Measurements from ENCODE around the gene PARP15. TPM values are rescaled to one million over a fixed set of nuclear protein-coding genes. Genes with fewer than 3 reads are reported as not detected.

The PARP15 gene
- total RNA-seq, 1 donor from 2014 or later: 0.51 TPM

DNA sequence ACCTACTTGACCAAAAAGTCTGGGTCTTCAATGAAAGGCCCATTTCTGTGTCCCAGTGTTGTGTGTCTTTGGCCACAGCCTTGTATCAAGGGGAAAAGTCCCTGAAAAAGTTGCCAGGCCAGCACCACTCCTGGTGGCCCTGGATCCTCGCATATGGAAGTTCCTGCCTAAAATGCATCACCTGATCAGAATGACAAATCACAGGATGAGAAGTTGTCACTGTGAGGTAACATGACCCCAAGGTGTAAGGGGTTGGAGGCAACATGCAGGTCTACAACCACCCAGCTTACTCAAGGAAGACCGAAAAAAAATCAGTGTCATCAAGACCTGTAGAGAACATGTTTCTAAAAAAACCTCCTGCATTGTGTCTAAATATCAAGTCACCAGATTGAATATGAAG is 25.6 kb downstream of the PARP15 start:
- no peak for DNase-seq (ENCODE audit: missing footprints)
- intact Hi-C loops (cut with DNase I): no loop called here
- ATAC-seq: no peak

GRCh38 chr3:122606330-122606729 is 28.9 kb downstream of the PARP15 start:
- DNase-seq (ENCODE audit: missing footprints): no peak
- intact Hi-C loops (cut with DNase I): no loop called here
- ATAC-seq: no peak

- DNase-seq (ENCODE audit: missing footprints): no peak
- ATAC-seq: no peak
- intact Hi-C loops (cut with DNase I): no loop called here
Measured at GRCh38 chr3:122608916-122609315, 31.5 kb downstream of the PARP15 start.

DNA sequence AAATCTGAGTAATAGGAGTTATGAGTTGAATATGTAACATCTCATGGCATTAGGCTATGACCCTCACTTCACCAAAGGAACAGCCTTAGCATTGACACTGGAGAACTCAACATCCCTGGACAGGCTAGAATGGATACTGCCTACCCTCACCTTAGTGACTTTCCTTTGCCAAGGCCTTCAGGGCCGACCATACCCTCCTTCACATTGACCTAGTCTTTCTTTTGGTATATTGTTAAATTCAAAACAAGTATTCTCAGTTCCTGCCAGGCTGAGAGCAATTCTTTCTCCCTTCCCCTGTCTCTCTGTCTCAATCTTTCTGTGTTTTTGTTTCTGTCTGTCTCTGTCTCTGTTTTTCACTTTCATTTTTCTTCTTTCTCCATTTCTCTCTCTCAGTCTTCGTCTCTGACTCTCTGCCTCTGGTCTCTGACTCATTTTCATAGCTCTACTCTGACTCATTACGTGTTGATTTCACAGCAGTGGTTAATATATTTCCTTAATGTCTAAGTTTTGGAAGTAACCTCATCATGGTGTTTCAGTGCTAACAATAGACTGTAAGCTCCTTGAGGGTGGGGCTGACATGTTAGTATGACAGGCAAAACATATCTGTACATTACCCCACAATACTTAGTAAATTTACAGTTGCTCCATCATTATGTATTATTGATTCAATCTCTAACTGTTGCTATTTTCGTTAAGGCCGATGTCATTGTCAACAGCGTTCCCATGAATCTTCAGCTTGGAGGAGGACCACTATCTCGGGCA is 32.5 kb downstream of the PARP15 start:
- intact Hi-C loops (cut with DNase I): no loop called here
- no peak for DNase-seq (ENCODE audit: missing footprints)
- ATAC-seq: no peak

DNA sequence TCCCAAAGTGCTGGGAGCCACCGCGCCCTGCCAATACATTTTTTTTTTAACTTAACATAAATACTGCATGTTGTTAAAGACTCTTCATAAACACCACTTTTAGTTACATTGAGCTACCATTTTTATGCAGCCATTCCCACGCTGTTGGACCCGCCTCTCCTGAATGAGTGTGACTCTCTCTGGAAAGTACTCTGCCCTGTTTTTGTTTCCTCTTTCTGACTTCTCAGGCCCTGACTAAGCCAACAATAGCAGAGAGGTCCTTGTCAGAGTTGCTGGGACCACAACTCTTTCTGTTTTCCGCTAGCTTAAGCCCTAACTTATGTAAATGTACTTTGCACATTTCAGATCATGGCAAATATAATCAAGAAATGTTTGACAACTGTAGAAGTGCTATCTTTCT is 35.2 kb downstream of the PARP15 start:
- no peak for DNase-seq (ENCODE audit: missing footprints)
- ATAC-seq: no peak
- intact Hi-C loops (cut with DNase I): no loop called here

DNA sequence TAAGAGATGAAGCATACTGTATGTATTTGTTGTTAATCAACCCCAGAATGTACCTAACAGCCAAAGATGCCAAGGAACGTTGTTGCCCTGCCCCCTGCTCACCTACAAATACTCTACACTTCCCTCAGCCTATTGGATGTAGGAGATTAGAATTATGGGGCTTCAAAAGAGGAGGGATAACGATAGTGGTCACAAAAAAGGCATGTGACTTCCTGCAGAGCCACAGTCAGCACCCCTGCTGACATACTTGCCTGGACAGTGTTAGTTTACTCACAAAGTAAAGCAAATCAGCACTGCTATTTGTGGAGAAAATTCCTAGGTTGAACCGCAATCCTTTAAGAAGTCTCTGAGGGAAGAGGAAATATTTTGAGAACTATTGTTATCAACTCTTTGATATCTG is 37.9 kb downstream of the PARP15 start:
- no peak for ATAC-seq
- no peak for DNase-seq (ENCODE audit: missing footprints)
- intact Hi-C loops (cut with DNase I): no loop called here

DNA sequence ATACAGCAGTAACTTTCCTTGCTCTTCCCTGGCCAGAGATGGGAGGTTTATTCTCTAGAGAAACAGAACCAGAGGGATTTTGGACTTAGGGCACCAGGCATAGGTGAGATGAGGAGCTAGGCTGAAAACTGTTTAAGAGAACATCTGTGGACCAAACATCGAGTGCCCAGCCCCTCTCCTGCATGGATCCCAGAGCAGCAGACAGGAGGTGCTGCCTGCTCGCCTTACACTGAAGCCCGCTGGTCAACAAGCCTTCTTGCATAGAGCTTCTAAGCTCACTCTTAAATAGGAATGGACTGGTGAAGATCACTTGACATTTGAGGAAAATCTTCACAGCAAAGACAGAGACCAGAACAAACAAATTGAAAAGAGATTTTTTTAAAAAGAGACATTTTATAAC is 41.2 kb downstream of the PARP15 start:
- DNase-seq (ENCODE audit: missing footprints) (no peak), ATAC-seq (no peak)
- intact Hi-C loops (cut with DNase I): no loop called here

- intact Hi-C loops (cut with DNase I): no loop called here
- DNase-seq (ENCODE audit: missing footprints) (no peak), ATAC-seq (no peak)
Measured at GRCh38 chr3:122619040-122619439, 41.6 kb downstream of the PARP15 start.

DNA sequence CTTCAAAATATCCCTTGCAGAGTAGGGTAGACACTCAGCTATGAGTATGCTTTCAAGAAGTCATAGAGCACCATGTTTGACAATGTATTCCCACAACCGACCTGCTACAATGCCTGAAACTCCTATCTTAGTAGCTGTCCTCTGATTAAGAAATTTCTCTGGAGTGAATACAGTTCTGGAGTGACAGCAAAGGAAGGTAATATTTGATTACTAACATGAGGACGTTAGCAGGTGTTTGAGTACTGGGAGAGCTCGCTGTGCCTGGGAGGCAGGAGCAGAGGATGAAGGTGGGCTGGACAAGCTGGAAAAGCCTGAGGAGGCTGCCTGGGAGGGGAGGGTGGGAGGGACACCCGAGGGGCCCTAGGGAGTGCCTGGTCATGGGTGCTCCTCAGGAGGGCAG is 42.9 kb downstream of the PARP15 start:
- no peak for DNase-seq (ENCODE audit: missing footprints)
- intact Hi-C loops (cut with DNase I): no loop called here
- ATAC-seq: no peak

DNA sequence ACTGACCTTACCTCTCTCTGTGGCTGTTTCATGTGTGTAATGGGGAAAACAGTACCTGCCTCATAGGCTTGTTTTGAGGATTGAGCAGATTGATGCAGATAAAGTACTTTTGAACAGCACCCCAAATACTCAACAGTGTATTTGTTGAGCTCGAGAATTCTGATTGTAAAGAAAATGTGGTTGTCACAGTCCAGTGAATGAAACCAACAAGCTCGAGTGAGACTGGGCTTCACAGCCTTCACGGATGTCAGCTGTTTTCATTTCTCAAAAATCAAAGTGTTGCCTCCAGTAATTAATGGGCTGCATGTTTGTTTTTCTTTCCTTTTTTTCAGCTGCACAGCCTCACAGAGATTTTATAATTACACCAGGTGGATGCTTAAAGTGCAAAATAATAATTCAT is 43.7 kb downstream of the PARP15 start:
- DNase-seq (ENCODE audit: missing footprints) (no peak), ATAC-seq (no peak)
- intact Hi-C loops (cut with DNase I): no loop called here

GRCh38 chr3:122623031-122623829 is 45.8 kb downstream of the PARP15 start:
- intact Hi-C loops (cut with DNase I): no loop called here
- no peak for ATAC-seq
- no peak for DNase-seq (ENCODE audit: missing footprints)

GRCh38 chr3:122626515-122627180 is 49.2 kb downstream of the PARP15 start:
- intact Hi-C loops (cut with DNase I): no loop called here
- no peak for DNase-seq (ENCODE audit: missing footprints)

GRCh38 chr3:122627301-122627700 is 49.9 kb downstream of the PARP15 start:
- intact Hi-C loops (cut with DNase I): no loop called here
- DNase-seq (ENCODE audit: missing footprints) (no peak), ATAC-seq (no peak)

More at GRCh38 chr3:122626515-122627180, 49.2 kb downstream of the PARP15 start:
- no peak for ATAC-seq

DNA sequence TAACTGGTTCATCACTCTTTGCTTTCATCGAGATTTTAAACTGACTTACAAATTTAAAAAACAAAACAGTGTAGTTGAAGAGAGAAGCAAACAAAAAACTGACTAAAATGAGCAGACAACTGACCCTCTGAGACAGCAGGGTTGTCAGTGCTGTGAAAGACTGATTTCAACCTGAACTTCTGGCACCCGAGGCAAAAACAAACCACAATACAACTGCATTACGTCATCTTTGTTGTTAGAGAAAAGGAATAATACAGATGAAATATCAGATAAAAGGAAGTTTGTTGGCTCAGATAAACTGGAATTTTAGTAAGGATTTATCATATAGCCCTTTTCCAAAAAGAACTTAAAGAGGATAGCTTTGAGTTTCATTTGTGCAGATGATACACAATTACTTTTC is 51.1 kb downstream of the PARP15 start:
- no peak for DNase-seq (ENCODE audit: missing footprints)
- no peak for ATAC-seq
- intact Hi-C loops (cut with DNase I): no loop called here

DNA sequence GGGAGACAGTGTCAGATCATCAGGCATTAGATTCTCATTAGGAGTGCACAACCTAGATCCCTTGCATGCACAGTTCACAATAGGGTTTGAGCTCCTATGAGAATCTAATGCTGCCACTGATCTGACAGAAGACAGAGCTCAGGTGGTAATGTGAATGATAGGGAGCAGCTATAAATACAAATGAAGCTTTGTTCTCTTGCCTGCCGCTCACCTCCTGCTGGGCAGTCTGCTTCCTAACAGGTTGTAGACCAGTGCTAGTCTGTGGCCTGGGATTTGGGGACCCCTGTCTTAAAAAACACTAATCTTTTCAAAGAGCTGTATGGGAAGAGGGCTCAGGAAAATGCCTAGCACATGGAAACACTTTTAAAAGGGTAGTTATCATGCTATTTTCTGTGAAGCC is 52.3 kb downstream of the PARP15 start:
- ATAC-seq (no peak), DNase-seq (ENCODE audit: missing footprints) (no peak)
- intact Hi-C loops (cut with DNase I): no loop called here

GRCh38 chr3:122635789-122636188 is 58.3 kb downstream of the PARP15 start:
- ATAC-seq: no peak
- no peak for DNase-seq (ENCODE audit: missing footprints)
- intact Hi-C loops (cut with DNase I): no loop called here

GRCh38 chr3:122636697-122637096 is 59.2 kb downstream of the PARP15 start:
- ATAC-seq (no peak), DNase-seq (ENCODE audit: missing footprints) (no peak)
- intact Hi-C loops (cut with DNase I): no loop called here

DNA sequence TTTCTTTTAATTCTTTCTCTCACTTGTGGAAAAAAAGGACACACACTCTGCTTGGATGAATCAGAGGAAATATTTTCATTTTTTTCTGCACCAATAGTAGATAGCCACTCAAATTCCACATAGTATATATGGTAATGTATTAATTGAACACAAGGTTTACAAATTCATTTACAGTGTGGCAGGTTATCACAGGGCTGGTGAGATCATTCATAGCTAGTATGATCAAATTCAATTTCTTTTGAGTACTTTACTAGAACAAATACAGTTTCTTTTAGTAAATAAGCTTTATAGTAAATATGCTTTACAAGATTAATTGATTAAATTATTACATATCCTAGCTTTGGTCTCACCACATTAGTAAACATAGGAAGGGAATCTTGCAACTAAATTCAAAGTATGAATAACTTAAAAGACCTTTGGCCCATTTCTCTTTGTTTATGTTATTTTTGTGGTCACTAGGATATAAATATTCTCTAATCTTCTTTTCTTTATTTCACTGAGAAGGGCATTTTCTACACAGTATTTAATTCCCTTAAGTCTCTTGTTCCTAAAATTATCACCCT is 63.1 kb downstream of the PARP15 start:
- intact Hi-C loops (cut with DNase I): no loop called here
- no peak for ATAC-seq
- DNase-seq (ENCODE audit: missing footprints): no peak

GRCh38 chr3:122642935-122643334 is 65.5 kb downstream of the PARP15 start:
- DNase-seq (ENCODE audit: missing footprints) (no peak), ATAC-seq (no peak)
- intact Hi-C loops (cut with DNase I): no loop called here
